Measurements from ENCODE around the gene SLC16A7.

SLC16A7 gene

DNA sequence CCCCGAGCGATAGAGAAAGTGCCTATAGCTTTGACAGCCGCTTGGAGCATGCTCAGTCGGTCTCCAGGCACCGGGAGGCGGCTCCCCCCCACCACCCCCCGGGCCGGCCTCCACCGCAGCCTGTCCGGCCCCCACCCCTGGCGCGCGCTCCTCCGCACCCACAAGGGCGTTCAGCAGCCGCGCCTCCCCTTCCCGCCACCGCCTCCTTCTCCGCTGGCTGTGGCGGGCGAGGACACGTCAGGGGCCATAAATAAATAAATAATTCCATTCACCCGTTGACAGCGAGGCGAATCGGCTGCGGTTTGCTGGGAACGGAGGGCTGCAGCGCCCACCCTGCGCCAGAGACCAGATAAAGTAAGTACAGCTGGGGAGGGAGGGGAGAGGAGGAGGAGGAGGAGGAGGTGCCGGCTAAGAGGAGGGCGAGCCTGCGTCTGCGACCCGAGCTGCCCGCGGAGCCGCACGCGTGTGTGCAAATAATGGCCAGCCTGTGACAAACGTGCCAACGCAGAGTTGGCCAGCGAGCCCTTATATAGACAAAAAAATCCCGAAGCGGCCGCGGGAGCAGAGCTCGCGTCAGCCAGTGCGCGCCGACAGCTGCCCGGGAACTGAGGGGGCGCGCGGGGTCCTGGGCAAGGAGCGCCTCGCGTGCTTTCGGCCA is at the start of gene SLC16A7:
SLC16A7 (plus strand) TSS at position 147 of the 658 bp plus-strand sequence. CDS start 108,773 bp downstream, outside the sequence.
- CTCF ChIA-PET, result no interaction called here
- peak; percentile 86 for DNase-seq
- peaks cover 54% of the 10 kb centered on the region for H3K4me1 Mint-ChIP-seq
- H3K36me3 Mint-ChIP-seq, result peaks cover 31% of the 10 kb centered on the region
- peaks cover 5% of the 10 kb centered on the region for H3K27me3 Mint-ChIP-seq
- H3K27ac Mint-ChIP-seq, result peak within 1 kb of the TSS; percentile 96
- no peaks in the 10 kb centered on the region for H3K9me3 Mint-ChIP-seq
- peak within 1 kb of the TSS; percentile 92 for H3K4me3 Mint-ChIP-seq

DNA sequence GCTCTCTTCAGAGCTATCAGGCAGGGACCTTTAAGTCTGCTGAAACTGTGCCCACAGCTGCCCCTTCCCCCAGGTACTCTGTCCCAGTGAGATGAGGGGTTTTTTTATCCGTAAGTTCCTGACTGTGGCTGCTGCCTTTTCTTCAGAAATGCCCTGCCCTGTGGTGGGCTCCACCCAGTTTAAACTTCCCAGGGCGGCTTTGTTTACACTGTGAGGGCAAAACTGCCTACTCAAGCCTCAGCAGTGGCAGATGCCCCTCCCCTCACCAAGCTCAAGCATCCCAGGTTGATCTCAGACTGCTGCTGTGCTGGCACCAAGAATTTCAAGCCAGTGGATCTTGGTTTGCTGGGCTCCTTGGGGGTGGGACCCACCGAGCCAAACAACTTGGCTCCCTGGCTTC is 46.9 kb upstream of the SLC16A7 start:
- Mint-ChIP-seq H3K27me3 (no peaks in the 10 kb centered on the region), H3K4me1 (peaks cover 21% of the 10 kb centered on the region), H3K27ac (no peak overlapping the region), H3K9me3 (no peaks in the 10 kb centered on the region), H3K36me3 (no peaks in the 10 kb centered on the region), H3K4me3 (no peak overlapping the region)
- CTCF ChIA-PET, result no interaction called here
- DNase-seq, result peak; percentile 32

DNA sequence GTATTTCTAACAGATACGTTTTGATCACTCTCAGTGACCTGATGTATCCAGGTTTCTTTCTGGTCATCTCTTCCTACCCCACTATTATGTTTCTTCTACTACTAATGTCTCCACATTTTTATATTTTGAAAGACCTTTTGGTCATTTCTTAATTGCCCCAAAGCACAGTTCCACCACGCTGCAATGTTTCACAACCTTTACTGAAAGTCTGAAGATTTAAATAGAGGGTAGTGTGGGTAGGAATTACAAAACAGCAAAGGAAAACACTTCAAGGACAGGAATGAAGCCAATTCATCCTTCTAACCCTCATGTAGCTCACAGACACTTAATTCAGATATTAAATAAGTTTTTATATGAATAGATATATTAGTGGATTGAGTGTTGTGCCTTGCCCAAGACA is 36.1 kb upstream of the SLC16A7 start:
- Mint-ChIP-seq H3K36me3 (no peaks in the 10 kb centered on the region), H3K27ac (no peak overlapping the region), H3K9me3 (no peaks in the 10 kb centered on the region), H3K4me3 (no peak overlapping the region), H3K27me3 (no peaks in the 10 kb centered on the region), H3K4me1 (no peaks in the 10 kb centered on the region)
- DNase-seq, result no peak
- CTCF ChIA-PET, result no interaction called here

DNA sequence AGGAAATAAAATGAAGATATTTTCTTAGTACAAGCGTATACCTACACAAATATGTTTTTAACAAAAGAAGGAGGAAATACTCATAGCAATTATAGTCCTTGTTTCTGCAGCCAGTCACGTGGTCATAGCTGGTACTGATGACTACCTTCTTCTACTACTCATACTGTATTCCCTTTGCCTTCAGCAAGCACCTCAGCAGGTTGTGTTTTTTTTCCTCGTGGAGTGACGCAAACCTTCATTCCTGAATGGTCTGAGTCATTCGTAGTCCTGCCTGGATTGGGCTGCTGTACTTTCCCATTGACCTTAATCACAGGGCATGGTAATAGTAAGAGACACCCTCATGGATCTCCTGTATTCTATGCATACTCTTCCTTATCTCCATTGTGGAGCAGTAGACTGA is 25.7 kb upstream of the SLC16A7 start:
- Mint-ChIP-seq H3K36me3 (no peaks in the 10 kb centered on the region), H3K4me3 (no peak overlapping the region), H3K4me1 (peaks cover 6% of the 10 kb centered on the region), H3K27me3 (no peaks in the 10 kb centered on the region), H3K9me3 (no peaks in the 10 kb centered on the region), H3K27ac (no peak overlapping the region)
- CTCF ChIA-PET, result no interaction called here
- no peak for DNase-seq

DNA sequence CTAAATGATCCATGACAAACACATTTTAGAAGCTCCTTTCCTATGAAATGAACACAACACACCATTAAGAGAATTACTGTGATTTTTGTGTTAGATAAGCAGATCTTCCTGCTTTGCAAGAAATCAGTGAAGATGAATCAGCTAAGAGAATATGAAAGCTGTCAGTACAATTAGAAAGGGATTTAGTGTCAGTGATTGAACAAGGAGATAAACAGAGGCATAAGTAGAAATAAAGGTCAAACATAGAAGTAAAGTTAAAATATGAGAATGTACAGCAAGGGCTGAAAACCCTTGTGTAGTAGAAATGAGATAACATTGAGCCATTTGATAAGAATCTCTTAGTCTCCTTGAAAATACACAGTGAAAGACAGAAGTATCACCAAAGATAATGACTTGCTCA is 21.4 kb upstream of the SLC16A7 start:
- no peaks in the 10 kb centered on the region for H3K27me3 Mint-ChIP-seq
- H3K36me3 Mint-ChIP-seq, result peaks cover 2% of the 10 kb centered on the region
- no peak for DNase-seq
- H3K27ac Mint-ChIP-seq, result no peak overlapping the region
- no peak overlapping the region for H3K4me3 Mint-ChIP-seq
- H3K9me3 Mint-ChIP-seq, result peaks cover 2% of the 10 kb centered on the region
- CTCF ChIA-PET, result no interaction called here
- peaks cover 33% of the 10 kb centered on the region for H3K4me1 Mint-ChIP-seq

DNA sequence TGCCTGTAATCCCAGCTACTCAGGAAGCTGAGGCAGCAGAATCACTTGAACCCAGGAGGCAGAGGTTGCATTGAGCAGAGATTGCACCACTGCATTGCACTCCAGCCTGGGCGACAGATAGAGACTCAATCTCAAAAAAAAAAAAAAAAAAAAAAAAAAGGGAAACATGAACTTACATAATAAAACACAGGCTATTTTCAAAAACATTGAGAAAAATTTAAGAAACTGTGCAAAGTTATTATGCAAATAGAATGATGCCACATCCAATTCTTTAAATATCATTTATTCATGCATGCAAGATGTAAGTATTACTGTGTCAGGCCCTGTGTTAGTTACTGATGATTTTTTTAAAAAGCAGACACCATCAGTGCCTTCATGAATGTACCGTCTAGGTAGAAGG is 20.0 kb upstream of the SLC16A7 start:
- Mint-ChIP-seq H3K27me3 (no peaks in the 10 kb centered on the region), H3K27ac (no peak overlapping the region), H3K36me3 (peaks cover 2% of the 10 kb centered on the region), H3K4me3 (no peak overlapping the region), H3K9me3 (peaks cover 2% of the 10 kb centered on the region), H3K4me1 (peaks cover 37% of the 10 kb centered on the region)
- CTCF ChIA-PET, result no interaction called here
- no peak for DNase-seq

GRCh38 chr12:59578254-59578653 is 17.6 kb upstream of the SLC16A7 start:
- Mint-ChIP-seq H3K27me3 (no peaks in the 10 kb centered on the region), H3K36me3 (peaks cover 2% of the 10 kb centered on the region), H3K9me3 (peaks cover 2% of the 10 kb centered on the region), H3K4me1 (peaks cover 43% of the 10 kb centered on the region), H3K4me3 (no peak overlapping the region), H3K27ac (peak overlapping the region; percentile 1)
- CTCF ChIA-PET, result interaction anchor here (0.7 kb wide), 1 partner anchor 156 kb away, joined by 3 read pairs; no protein-coding TSS in a partner anchor
- DNase-seq, result no peak

- H3K4me3 Mint-ChIP-seq, result no peak overlapping the region
- DNase-seq, result no peak
- H3K4me1 Mint-ChIP-seq, result peaks cover 39% of the 10 kb centered on the region
- CTCF ChIA-PET, result no interaction called here
- H3K36me3 Mint-ChIP-seq, result peaks cover 2% of the 10 kb centered on the region
- no peaks in the 10 kb centered on the region for H3K27me3 Mint-ChIP-seq
- H3K27ac Mint-ChIP-seq, result no peak overlapping the region
- H3K9me3 Mint-ChIP-seq, result peaks cover 2% of the 10 kb centered on the region
These were observed 16.2 kb upstream of the SLC16A7 start for GRCh38 chr12:59579631-59580030.

- CTCF ChIA-PET, result no interaction called here
- H3K27me3 Mint-ChIP-seq, result no peaks in the 10 kb centered on the region
- DNase-seq, result no peak
- H3K4me3 Mint-ChIP-seq, result no peak overlapping the region
- H3K4me1 Mint-ChIP-seq, result peaks cover 39% of the 10 kb centered on the region
- H3K9me3 Mint-ChIP-seq, result peaks cover 2% of the 10 kb centered on the region
- no peak overlapping the region for H3K27ac Mint-ChIP-seq
- peaks cover 2% of the 10 kb centered on the region for H3K36me3 Mint-ChIP-seq
These were observed 15.8 kb upstream of the SLC16A7 start for GRCh38 chr12:59580050-59580449.

- Mint-ChIP-seq H3K9me3 (peaks cover 2% of the 10 kb centered on the region), H3K27me3 (peaks cover 4% of the 10 kb centered on the region), H3K36me3 (peaks cover 2% of the 10 kb centered on the region), H3K4me3 (no peak overlapping the region), H3K4me1 (peaks cover 22% of the 10 kb centered on the region), H3K27ac (no peak overlapping the region)
- CTCF ChIA-PET, result no interaction called here
- no peak for DNase-seq
These were observed 12.7 kb upstream of the SLC16A7 start for GRCh38 chr12:59583003-59583712.

DNA sequence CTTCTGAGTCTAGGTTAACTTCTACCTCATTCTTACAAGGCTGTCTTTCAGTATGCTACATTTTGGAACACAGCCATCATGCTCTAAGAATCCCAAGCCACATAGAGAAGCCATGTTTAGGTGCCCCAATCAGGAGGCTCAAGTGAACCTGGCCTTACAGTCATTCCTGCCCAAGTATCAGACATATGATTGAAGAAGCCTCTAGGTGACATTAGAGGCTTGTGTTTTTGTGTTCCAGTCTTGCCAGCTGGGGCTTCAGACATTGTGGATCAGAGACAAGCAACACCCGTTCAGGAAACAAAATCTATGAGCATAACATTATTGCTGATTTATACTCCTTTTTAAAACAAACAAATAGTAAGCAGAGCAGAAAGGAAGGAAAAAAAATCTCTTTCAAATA is 8.1 kb upstream of the SLC16A7 start:
- CTCF ChIA-PET, result no interaction called here
- Mint-ChIP-seq H3K27ac (no peak overlapping the region), H3K4me3 (no peak overlapping the region), H3K27me3 (peaks cover 4% of the 10 kb centered on the region), H3K9me3 (no peaks in the 10 kb centered on the region), H3K4me1 (peaks cover 5% of the 10 kb centered on the region), H3K36me3 (no peaks in the 10 kb centered on the region)
- DNase-seq, result no peak

GRCh38 chr12:59593761-59594160 is 2.1 kb upstream of the SLC16A7 start:
- H3K27me3 Mint-ChIP-seq, result peaks cover 5% of the 10 kb centered on the region
- peaks cover 12% of the 10 kb centered on the region for H3K36me3 Mint-ChIP-seq
- H3K9me3 Mint-ChIP-seq, result no peaks in the 10 kb centered on the region
- no peak overlapping the region for H3K4me3 Mint-ChIP-seq
- peaks cover 37% of the 10 kb centered on the region for H3K4me1 Mint-ChIP-seq
- H3K27ac Mint-ChIP-seq, result no peak overlapping the region
- CTCF ChIA-PET, result no interaction called here
- DNase-seq, result no peak

DNA sequence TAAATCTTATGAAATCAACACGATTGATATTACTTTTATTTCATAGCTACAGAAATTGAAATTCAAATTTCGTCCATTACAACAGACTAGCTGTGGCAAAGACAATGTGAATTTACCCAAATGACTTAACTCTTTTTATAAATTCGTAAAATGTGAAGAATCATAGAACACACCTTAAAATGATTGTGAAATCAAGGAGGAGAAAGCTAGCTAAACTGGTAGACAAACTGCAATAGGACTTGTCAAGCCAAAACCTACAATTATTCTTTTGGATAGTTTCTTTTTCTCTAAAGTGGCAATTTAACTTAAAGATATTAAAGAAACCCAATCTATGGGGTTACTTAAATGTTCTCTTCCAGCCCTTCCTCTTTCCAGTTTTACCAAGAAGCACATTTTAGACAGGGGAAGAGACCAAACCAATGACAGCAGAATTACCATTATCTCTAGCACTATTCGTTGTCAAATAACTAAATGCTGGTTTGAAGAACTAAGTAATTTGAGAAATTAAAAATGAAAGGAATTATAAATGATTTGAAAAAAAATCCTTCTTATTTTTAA is 807 bp upstream of the SLC16A7 start:
- CTCF ChIA-PET, result no interaction called here

DNA sequence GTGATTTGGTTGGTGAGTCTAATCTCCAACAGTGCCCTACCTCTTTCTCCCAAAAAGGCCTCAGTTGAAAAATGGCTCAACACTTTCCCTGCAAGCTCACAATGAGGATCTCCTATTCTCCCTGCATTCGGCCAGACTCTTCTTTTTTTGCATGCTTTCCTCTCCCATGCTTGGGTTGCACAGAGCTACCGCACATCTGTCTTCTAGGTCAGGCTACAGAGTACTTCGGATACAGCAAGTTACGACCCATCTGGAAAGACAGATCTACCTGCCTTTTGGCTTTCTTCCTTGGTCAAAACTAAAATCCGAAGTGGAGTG is 305 bp upstream of the SLC16A7 start:
- no peak for DNase-seq
- H3K36me3 Mint-ChIP-seq, result peaks cover 27% of the 10 kb centered on the region
- CTCF ChIA-PET, result no interaction called here
- H3K4me1 Mint-ChIP-seq, result peaks cover 52% of the 10 kb centered on the region
- H3K27ac Mint-ChIP-seq, result peak overlapping the region; percentile 96
- H3K27me3 Mint-ChIP-seq, result peaks cover 5% of the 10 kb centered on the region
- H3K4me3 Mint-ChIP-seq, result peak overlapping the region; percentile 92
- H3K9me3 Mint-ChIP-seq, result no peaks in the 10 kb centered on the region

More for the DNA sequence above, 807 bp upstream of the SLC16A7 start:
- H3K27me3 Mint-ChIP-seq, result peaks cover 5% of the 10 kb centered on the region
- H3K36me3 Mint-ChIP-seq, result peaks cover 24% of the 10 kb centered on the region
- peaks cover 50% of the 10 kb centered on the region for H3K4me1 Mint-ChIP-seq
- DNase-seq, result no peak
- H3K4me3 Mint-ChIP-seq, result peak overlapping the region; percentile 92
- no peaks in the 10 kb centered on the region for H3K9me3 Mint-ChIP-seq
- H3K27ac Mint-ChIP-seq, result peak overlapping the region; percentile 96

DNA sequence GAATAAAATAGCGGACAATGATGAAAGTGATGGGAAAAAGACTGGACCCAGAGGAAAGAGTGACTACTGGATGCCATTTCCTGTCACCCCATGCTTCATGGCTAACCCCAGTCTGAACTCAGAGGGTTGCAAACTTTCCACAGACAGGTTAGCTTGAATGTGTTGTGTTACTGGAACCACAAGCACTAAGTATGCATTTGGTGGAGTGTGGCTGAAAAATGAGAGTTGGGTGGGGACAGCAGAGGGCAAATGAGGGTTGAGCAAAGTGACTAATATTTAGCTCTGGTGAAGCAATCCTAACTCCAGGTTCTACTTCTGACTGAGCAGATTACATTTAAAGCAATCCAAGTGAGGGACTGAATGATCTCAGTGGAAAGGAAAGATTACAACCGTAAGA is 1.6 kb downstream of the SLC16A7 start:
- Mint-ChIP-seq H3K36me3 (peaks cover 37% of the 10 kb centered on the region), H3K27me3 (peaks cover 5% of the 10 kb centered on the region), H3K4me1 (peaks cover 54% of the 10 kb centered on the region), H3K9me3 (no peaks in the 10 kb centered on the region), H3K27ac (peak overlapping the region; percentile 96), H3K4me3 (peak overlapping the region; percentile 92)
- CTCF ChIA-PET, result interaction anchor here (0.7 kb wide), 1 partner anchor 10 kb away, joined by 3 read pairs; no protein-coding TSS in a partner anchor
- DNase-seq, result peak; percentile 66
